Endothelial cell of umbilical vein (primary cell): ENCODE measurements around the gene SPIRE1. TPM values are rescaled to one million over a fixed set of nuclear protein-coding genes. Genes with fewer than 3 reads are reported as not detected.

Source experiments
- BruUV-seq: library from RNA; stranded (reverse); fragments of 400-500 nt; replicated peaks from 2 replicates; lab custom pipeline; 2021; lab: Mats Ljungman, UMichigan
- CTCF ChIA-PET: fragments of 300-600, 350-600 bp; sonication (Branson Sonifier 250); formaldehyde crosslinking; loops from one replicate; lab custom pipeline; 2021; ENCODE audit warnings: antibody characterized with exemption, inconsistent platforms; lab: Charles Lee
- POLR2A ChIA-PET: fragments of 300-600, 350-600 bp; sonication (Branson Sonifier 250); formaldehyde crosslinking; loops from one replicate; lab custom pipeline; 2021; ENCODE audit warnings: antibody characterized with exemption, inconsistent platforms; lab: Charles Lee
- DNase-seq: peaks from one replicate; pipeline ENCODE4 v3.0.0-alpha.2; 2011; ENCODE audit warnings: low read depth, low spot score
- FAIRE-seq: peaks from 2 replicates; lab custom pipeline; 2011; peaks lifted over from hg19 to GRCh38; lab: Jason Lieb, UNC
- H2AFZ ChIP-seq: 2 replicates; pipeline ENCODE4 v1.6.0; 2012; ENCODE audit warnings: low read depth, low read length, control low read depth, inconsistent platforms
- H3K27ac ChIP-seq: 2 replicates; pipeline ENCODE4 v1.5.1; 2011; ENCODE audit warnings: low read depth, mild to moderate bottlenecking, control low read depth, low read length, moderate library complexity; ENCODE audit not compliant: insufficient read depth
- H3K27me3 ChIP-seq, 2 experiments: 2 replicates each; pipeline versions ENCODE4 v1.6.0 to v1.6.1; 2011; ENCODE audit warnings: low read length in 2 of 2, mixed read lengths in 1 of 2; ENCODE audit not compliant: control insufficient read depth in 2 of 2, insufficient read depth in 2 of 2
- H3K36me3 ChIP-seq, 2 experiments: 2 replicates in 1 of 2; 3 replicates in 1 of 2; pipeline ENCODE4 v1.5.1; 2011; ENCODE audit warnings: low read length in 2 of 2, mild to moderate bottlenecking in 1 of 2, moderate library complexity in 1 of 2; ENCODE audit not compliant: control insufficient read depth in 2 of 2, insufficient read depth in 2 of 2; ENCODE audit errors: extremely low read depth in 1 of 2
- H3K4me1 ChIP-seq: 3 replicates; pipeline ENCODE4 v1.5.1; 2011; ENCODE audit warnings: mild to moderate bottlenecking, low read length; ENCODE audit not compliant: control insufficient read depth, insufficient read depth; ENCODE audit errors: extremely low read depth
- H3K4me2 ChIP-seq: 2 replicates; pipeline ENCODE4 v1.6.1; 2011; ENCODE audit warnings: low read length, control low read depth, mixed read lengths; ENCODE audit not compliant: insufficient read depth
- H3K4me3 ChIP-seq, 3 experiments: fragments of 200-600 bp in 1 of 3; sonication (generic), shearing (Covaris generic) in 1 of 3; replicated peaks in 1 of 3; 2 replicates each; pipeline ENCODE4 v1.5.1; 2011 to 2016; ENCODE audit warnings: control low read depth in 3 of 3, low read length in 3 of 3, mild to moderate bottlenecking in 2 of 3, inconsistent platforms in 1 of 3, low read depth in 1 of 3, moderate library complexity in 1 of 3; ENCODE audit not compliant: insufficient read depth in 1 of 3
- H3K79me2 ChIP-seq: 2 replicates; pipeline ENCODE4 v1.6.0; 2012; ENCODE audit warnings: low read length, inconsistent platforms; ENCODE audit not compliant: control insufficient read depth, insufficient read depth
- H3K9ac ChIP-seq: replicated peaks from 2 replicates; pipeline ENCODE3; 2011; ENCODE audit warnings: low read length, control low read depth; ENCODE audit not compliant: insufficient read depth; ENCODE audit errors: extremely low read depth
- H3K9me1 ChIP-seq: replicated peaks from 3 replicates; pipeline ENCODE4 v1.6.0; 2011; ENCODE audit warnings: mild to moderate bottlenecking, low read length; ENCODE audit not compliant: control insufficient read depth, insufficient read depth; ENCODE audit errors: extremely low read depth
- H3K9me3 ChIP-seq: replicated peaks from 2 replicates; pipeline ENCODE4 v1.5.1; 2012; ENCODE audit warnings: low read length, inconsistent platforms; ENCODE audit not compliant: control insufficient read depth, insufficient read depth
- H4K20me1 ChIP-seq: replicated peaks from 2 replicates; pipeline ENCODE3; 2011; ENCODE audit warnings: mild to moderate bottlenecking, low read length; ENCODE audit not compliant: control insufficient read depth, insufficient read depth; ENCODE audit errors: extremely low read depth
- EZH2 ChIP-seq: IDR thresholded peaks from 2 replicates; pipeline ENCODE4 v1.6.1; 2012; ENCODE audit warnings: borderline replicate concordance, low read depth, mild to moderate bottlenecking, moderate library complexity, low read length, inconsistent platforms; ENCODE audit not compliant: severe bottlenecking
- FOS ChIP-seq: IDR thresholded peaks from 2 replicates; pipeline ENCODE4 v1.6.1; 2011; ENCODE audit warnings: mild to moderate bottlenecking, low read length, moderate library complexity, borderline replicate concordance; ENCODE audit not compliant: insufficient read depth
- GATA2 ChIP-seq: IDR thresholded peaks from 2 replicates; pipeline ENCODE4 v1.7.0; 2011; ENCODE audit warnings: low read depth, mild to moderate bottlenecking, moderate library complexity, mixed read lengths, low read length; ENCODE audit not compliant: insufficient read length, insufficient read depth
- JUN ChIP-seq: IDR thresholded peaks from 2 replicates; pipeline ENCODE4 v1.6.1; 2011; ENCODE audit warnings: borderline replicate concordance, low read depth; ENCODE audit not compliant: insufficient read length, insufficient read depth
- MYC ChIP-seq: IDR thresholded peaks from one replicate; pipeline ENCODE4 v1.6.1; 2011; ENCODE audit warnings: mild to moderate bottlenecking, low read depth, low read length
- POLR2A ChIP-seq: IDR thresholded peaks from 2 replicates; pipeline ENCODE4 v1.6.1; 2012; ENCODE audit warnings: low read depth, mild to moderate bottlenecking, control low read depth, low read length
- POLR2AphosphoS5 ChIP-seq: IDR thresholded peaks from 2 replicates; pipeline ENCODE4 v1.6.1; 2012; ENCODE audit warnings: low read depth, mild to moderate bottlenecking, control low read depth, low read length, moderate library complexity; ENCODE audit not compliant: insufficient read depth
- dilution Hi-C: fragments of 300-500 bp; cut with MboI; formaldehyde crosslinking; loops from one replicate; pipeline ENCODE4 v1.15.0; 2019; ENCODE audit warnings: low sequenced_read_pairs; ENCODE audit not compliant: extremely low pct_ligation_motif_present
- intact Hi-C: fragments of 100-400 bp; cut with micrococcal nuclease; formaldehyde crosslinking; loops from one replicate; pipeline ENCODE4 v1.10.0; 2022
- polyA plus RNA-seq, 4 experiments: library from polyadenylated mRNA; depleted of rRNA in 3 of 4; stranded (reverse) in 3 of 4; unstranded in 1 of 4; fragments of >200 nt; gene quantifications; 2 replicates each; pipeline versions ENCODE4 v1.2.1 to v1.2.3, GENCODE V29; 2011 to 2012; ENCODE audit warnings: missing spikeins in 1 of 4
- total RNA-seq: library from RNA; stranded (reverse); gene quantifications from 2 replicates; pipeline ENCODE4 v1.2.3, GENCODE V29; 2021
- TF ChIP-seq, protein P1 (sequence below): IDR thresholded peaks from 2 replicates; pipeline ENCODE4 v1.6.1; 2011; ENCODE audit not compliant: insufficient read depth, insufficient read length
- TF ChIP-seq, protein P2 (sequence below), 2 donors: IDR thresholded peaks; 1 replicate in 1 of 2; 2 replicates in 1 of 2; pipeline ENCODE4 v1.5.1; 2011; ENCODE audit warnings: low read length in 2 of 2, mild to moderate bottlenecking in 2 of 2, moderate library complexity in 2 of 2, control low read depth in 1 of 2, inconsistent platforms in 1 of 2, low read depth in 1 of 2; ENCODE audit not compliant: insufficient read depth in 1 of 2; ENCODE audit errors: extremely low read depth in 1 of 2

The SPIRE1 gene
- total and polyA plus RNA-seq, 2 donors (not counting 3 experiments of a cell fraction or from before 2014, with no cell fraction given) = 13.1 to 44.0 TPM

DNA sequence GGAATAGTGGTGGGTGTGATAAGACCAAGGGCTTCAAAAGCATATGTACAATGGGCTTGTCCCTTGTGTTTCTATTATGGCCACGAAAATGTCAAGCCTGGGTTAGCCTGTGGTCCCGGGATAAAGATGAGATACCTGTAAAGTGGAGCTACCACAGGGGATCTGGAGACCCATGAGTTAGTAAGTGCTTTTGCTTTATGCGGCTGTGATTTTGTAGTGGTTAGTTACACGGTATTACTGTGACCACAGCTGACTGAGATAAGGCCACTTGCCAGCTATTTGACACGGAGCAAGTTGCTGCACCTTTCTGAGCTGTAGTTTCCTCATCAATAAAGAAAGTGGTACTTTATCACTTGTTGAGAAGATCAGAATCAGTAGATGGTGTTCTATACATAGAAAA is 150.9 kb downstream of the SPIRE1 start:
- TF ChIP-seq POLR2AphosphoS5 = no peak
- no peak for TF ChIP-seq GATA2
- no peak for TF ChIP-seq MYC
- no peak for TF ChIP-seq FOS
- TF ChIP-seq POLR2A = no peak
- TF ChIP-seq EZH2 = no peak
- no peak for TF ChIP-seq JUN
- TF ChIP-seq, protein P1, sequence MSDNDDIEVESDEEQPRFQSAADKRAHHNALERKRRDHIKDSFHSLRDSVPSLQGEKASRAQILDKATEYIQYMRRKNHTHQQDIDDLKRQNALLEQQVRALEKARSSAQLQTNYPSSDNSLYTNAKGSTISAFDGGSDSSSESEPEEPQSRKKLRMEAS = no peak
- TF ChIP-seq, protein P2, sequence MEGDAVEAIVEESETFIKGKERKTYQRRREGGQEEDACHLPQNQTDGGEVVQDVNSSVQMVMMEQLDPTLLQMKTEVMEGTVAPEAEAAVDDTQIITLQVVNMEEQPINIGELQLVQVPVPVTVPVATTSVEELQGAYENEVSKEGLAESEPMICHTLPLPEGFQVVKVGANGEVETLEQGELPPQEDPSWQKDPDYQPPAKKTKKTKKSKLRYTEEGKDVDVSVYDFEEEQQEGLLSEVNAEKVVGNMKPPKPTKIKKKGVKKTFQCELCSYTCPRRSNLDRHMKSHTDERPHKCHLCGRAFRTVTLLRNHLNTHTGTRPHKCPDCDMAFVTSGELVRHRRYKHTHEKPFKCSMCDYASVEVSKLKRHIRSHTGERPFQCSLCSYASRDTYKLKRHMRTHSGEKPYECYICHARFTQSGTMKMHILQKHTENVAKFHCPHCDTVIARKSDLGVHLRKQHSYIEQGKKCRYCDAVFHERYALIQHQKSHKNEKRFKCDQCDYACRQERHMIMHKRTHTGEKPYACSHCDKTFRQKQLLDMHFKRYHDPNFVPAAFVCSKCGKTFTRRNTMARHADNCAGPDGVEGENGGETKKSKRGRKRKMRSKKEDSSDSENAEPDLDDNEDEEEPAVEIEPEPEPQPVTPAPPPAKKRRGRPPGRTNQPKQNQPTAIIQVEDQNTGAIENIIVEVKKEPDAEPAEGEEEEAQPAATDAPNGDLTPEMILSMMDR (IDR thresholded peaks at IDR 0.05; ENCODE audit: extremely low read depth in 1 of 2, insufficient read depth in 1 of 2, low read depth in 1 of 2, low read length in 2 of 2) = no peak
- DNase-seq (no peak), FAIRE-seq (no peak)
- H2AFZ ChIP-seq = no peak overlapping the region
- H3K9me3 ChIP-seq = no peaks in the 10 kb centered on the region
- no peaks in the 10 kb centered on the region for H4K20me1 ChIP-seq
- H3K79me2 ChIP-seq = peaks cover 4% of the 10 kb centered on the region
- no peak overlapping the region for H3K4me2 ChIP-seq
- H3K27ac ChIP-seq = no peak overlapping the region
- dilution Hi-C loops = no loop called here
- H3K36me3 ChIP-seq = peaks cover 0 to 6% of the 10 kb centered on the region in 2 experiments
- ChIA-PET POLR2A (no interaction called here), CTCF (interaction anchor here (0.6 to 1.4 kb wide), 4 partner anchors 8 to 626 kb away, joined by 3 to 6 read pairs (median 3); no protein-coding TSS in a partner anchor)
- intact Hi-C loops = no loop called here
- no peaks in the 10 kb centered on the region for H3K4me1 ChIP-seq
- no peak overlapping the region for H3K4me3 ChIP-seq
- no TSS peak for BruUV-seq
- no peak overlapping the region for H3K9ac ChIP-seq
- H3K27me3 ChIP-seq = no peaks in the 10 kb centered on the region
- no peaks in the 10 kb centered on the region for H3K9me1 ChIP-seq
